Pancreas (tissue), 10 donors: ENCODE data around the gene ARSB. TPM values are rescaled to one million over a fixed set of nuclear protein-coding genes. Genes with fewer than 3 reads are reported as not detected.

Source experiments
- ATAC-seq, 4 donors: fragments of 200-7000 bp; cut with Tn5 transposase; one replicate each; pipeline versions ENCODE4 v1.8.0 to v1.9.1; 2020; ENCODE audit warnings: mild to moderate bottlenecking in 4 of 4, moderate library complexity in 4 of 4
- DNase-seq, 6 donors: peaks; one replicate each; pipeline ENCODE4 v3.0.0-alpha.2; 2020
- FAIRE-seq: peaks from 2 replicates; lab custom pipeline; 2012; peaks lifted over from hg19 to GRCh38; lab: Jason Lieb, UNC
- H3K27ac ChIP-seq, 4 donors: fragments of 200-600 bp; sonication (generic); 1 replicate in 3 of 4; 2 replicates in 1 of 4; pipeline versions ENCODE4 v1.5.0 to v1.8.0; 2020
- H3K27me3 ChIP-seq, 4 donors: fragments of 200-600 bp; one replicate each; pipeline ENCODE4 v1.8.0; 2021
- H3K36me3 ChIP-seq, 3 donors: fragments of 200-600 bp; sonication (generic) in 1 of 3; one replicate each; pipeline versions ENCODE4 v1.5.0 to v1.8.0; 2020 to 2021
- H3K4me1 ChIP-seq, 3 donors: fragments of 200-600 bp; one replicate each; pipeline ENCODE4 v1.8.0; 2021
- H3K4me3 ChIP-seq, 4 donors: fragments of 200-600 bp; sonication (generic) in 2 of 4; one replicate each; pipeline versions ENCODE4 v1.5.0 to v1.8.0; 2020 to 2021
- H3K9me3 ChIP-seq, 4 donors: fragments of 200-600 bp; one replicate each; pipeline ENCODE4 v1.8.0; 2021
- CTCF ChIP-seq, 4 donors: fragments of 200-600 bp; sonication (generic) in 3 of 4; IDR thresholded peaks; one replicate each; pipeline versions ENCODE4 v1.5.0 to v1.8.0; 2021; ENCODE audit warnings: antibody characterized with exemption in 4 of 4
- WGBS, 2 donors: extraction: QIAGEN DNeasy Blood & Tissue Kit; methylation state at CpG; one replicate each; pipeline ENCODE4 v1.1.7; 2013; 5-methylcytosine and 5-hydroxymethylcytosine counted together
- intact Hi-C, 3 donors: fragments of 100-400 bp; cut with DNase I; formaldehyde crosslinking; loops; one replicate each; pipeline versions ENCODE4 v1.11.1 to v1.14.2; 2022
- polyA plus RNA-seq, 2 donors: library from polyadenylated mRNA; stranded (reverse); fragments of 200-250 nt; gene quantifications; one replicate each; pipeline ENCODE4 v1.2.3, GENCODE V29; 2013
- total RNA-seq, 6 donors: library from RNA; stranded (reverse); fragmentation: NEBNext Ultra II Directional in 4 of 6; extraction: Animal tissue kit (Norgen Biotek cat#: 25700) in 4 of 6; gene quantifications; one replicate each; pipeline versions ENCODE4 v1.2.1 to v1.2.4, GENCODE V29; 2021 to 2023
- donor health status: healthy with polysubstance abuse.
- donor health status: DM: no; HTN: no; CAD: no; lungs with moderate emphysema.
- donor health status: DM: no; HTN: no; CAD: no.
- donor health status: control.
- donor health status: control.
- donor health status: Bipolar disorder and iron deficiency.
- donor health status: DM: yes; HTN: yes; CAD: no.
- donor health status: DM: no; HTN: no; CAD: no.
- donor health status: DM: no; HTN: no; CAD: no.
- donor health status: DM: yes; HTN: yes; CAD: no.

ARSB gene
- total and polyA plus RNA-seq, 8 donors = 1.6 to 11.5 (median 5.8) TPM

- no peaks in the 10 kb centered on the region for H3K9me3 ChIP-seq
- no peaks in the 10 kb centered on the region for H3K4me1 ChIP-seq
- ATAC-seq (no peak), FAIRE-seq (no peak), DNase-seq (no peak)
- no peak overlapping the region for H3K27ac ChIP-seq
- TF ChIP-seq CTCF (IDR thresholded peaks at IDR 0.05) = no peak
- no peaks in the 10 kb centered on the region for H3K27me3 ChIP-seq
- intact Hi-C loops = no loop called here
- H3K36me3 ChIP-seq = no peaks in the 10 kb centered on the region
- no peak overlapping the region for H3K4me3 ChIP-seq
These were observed 224.3 kb downstream of the ARSB start for GRCh38 chr5:78760770-78761169.

- FAIRE-seq = no peak
- DNase-seq = no peak
- no peak overlapping the region for H3K4me3 ChIP-seq
- H3K27ac ChIP-seq = no peak overlapping the region
- intact Hi-C loops = no loop called here
- no peaks in the 10 kb centered on the region for H3K36me3 ChIP-seq
- 94 to 97% methylated on average over 3 of the region's 3 CpGs for WGBS, 2 donors
- H3K9me3 ChIP-seq = no peaks in the 10 kb centered on the region
- TF ChIP-seq CTCF (IDR thresholded peaks at IDR 0.05) = no peak
- peak in 2 of 4 donors; percentile 54 to 70 for ATAC-seq
- no peaks in the 10 kb centered on the region for H3K4me1 ChIP-seq
- H3K27me3 ChIP-seq = no peaks in the 10 kb centered on the region
These were observed 224.7 kb downstream of the ARSB start for GRCh38 chr5:78760366-78760765.

- intact Hi-C loops = no loop called here
- H3K36me3 ChIP-seq = no peaks in the 10 kb centered on the region
- ATAC-seq (no peak), DNase-seq (no peak), FAIRE-seq (no peak)
- H3K4me1 ChIP-seq = no peaks in the 10 kb centered on the region
- no peaks in the 10 kb centered on the region for H3K27me3 ChIP-seq
- H3K27ac ChIP-seq = no peak overlapping the region
- H3K4me3 ChIP-seq = no peak overlapping the region
- no peaks in the 10 kb centered on the region for H3K9me3 ChIP-seq
- WGBS, 2 donors = 71 to 77% methylated on average over 2 of the region's 2 CpGs
- TF ChIP-seq CTCF (IDR thresholded peaks at IDR 0.05) = no peak
These were observed 226.8 kb downstream of the ARSB start for GRCh38 chr5:78758169-78758839.

- no peak for FAIRE-seq
- ATAC-seq = no peak
These were observed 227.6 kb downstream of the ARSB start for GRCh38 chr5:78757269-78758053.

More at GRCh38 chr5:78757269-78758053, 227.6 kb downstream of the ARSB start:
- no peak overlapping the region for H3K27ac ChIP-seq
- no peaks in the 10 kb centered on the region for H3K27me3 ChIP-seq
- no peak for DNase-seq
- TF ChIP-seq CTCF (IDR thresholded peaks at IDR 0.05) = no peak
- no peak overlapping the region for H3K4me3 ChIP-seq
- H3K9me3 ChIP-seq = no peaks in the 10 kb centered on the region
- intact Hi-C loops = no loop called here
- no peaks in the 10 kb centered on the region for H3K4me1 ChIP-seq
- no peaks in the 10 kb centered on the region for H3K36me3 ChIP-seq
- 89 to 90% methylated on average over 7 of the region's 7 CpGs for WGBS, 2 donors
